NB4 (cell line): ENCODE measurements around the gene C10orf143.
A peak's percentile ranks its signal among the peaks of the same experiment; 100 is the strongest.

Experiments
- DNase-seq: peaks from one replicate; pipeline ENCODE4 v3.0.0; 2010; ENCODE audit warnings: low read depth
- H3K4me3 ChIP-seq: one replicate; pipeline ENCODE4 v1.5.1; 2011; ENCODE audit warnings: mild to moderate bottlenecking, low read depth, low read length, moderate library complexity
- CTCF ChIP-seq: IDR thresholded peaks from one replicate; pipeline ENCODE4 v1.5.1; 2012; ENCODE audit warnings: low read depth, low read length
- MYC ChIP-seq: IDR thresholded peaks from 2 replicates; pipeline ENCODE4 v1.6.1; 2011; ENCODE audit warnings: low read depth, low read length
- POLR2A ChIP-seq: IDR thresholded peaks from 2 replicates; pipeline ENCODE4 v1.6.1; 2011; ENCODE audit warnings: mild to moderate bottlenecking; ENCODE audit not compliant: insufficient read length; ENCODE audit errors: extremely low read depth
- TF ChIP-seq, protein P1 (sequence below): IDR thresholded peaks from 2 replicates; pipeline ENCODE4 v1.6.1; 2011; ENCODE audit warnings: low read depth, low read length

The C10orf143 gene

DNA sequence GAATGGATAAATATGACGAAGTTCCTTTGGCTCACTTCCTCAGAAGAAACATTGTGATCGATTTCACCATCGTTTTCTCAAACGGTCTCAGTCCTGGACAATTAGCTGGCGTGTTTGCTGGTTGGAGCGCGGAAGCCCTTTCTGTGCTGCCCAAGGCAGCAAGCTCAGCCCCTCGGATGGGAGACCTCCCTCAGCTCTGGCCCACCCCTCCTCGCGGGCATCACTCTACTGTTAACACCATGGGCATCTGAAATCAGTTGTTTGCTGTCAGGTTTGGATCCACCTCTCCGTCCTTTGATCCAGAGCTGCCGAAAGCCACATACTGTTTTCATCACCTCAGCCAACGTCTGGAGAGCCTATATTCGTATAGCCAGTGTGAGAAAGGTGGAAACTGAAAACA lies 68.2 kb downstream of the C10orf143 start:
- H3K4me3 ChIP-seq: no peak overlapping the region
- no peak for DNase-seq
- TF ChIP-seq MYC (no peak), CTCF (no peak), POLR2A (no peak)
- TF ChIP-seq, protein P1, sequence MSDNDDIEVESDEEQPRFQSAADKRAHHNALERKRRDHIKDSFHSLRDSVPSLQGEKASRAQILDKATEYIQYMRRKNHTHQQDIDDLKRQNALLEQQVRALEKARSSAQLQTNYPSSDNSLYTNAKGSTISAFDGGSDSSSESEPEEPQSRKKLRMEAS: no peak

DNA sequence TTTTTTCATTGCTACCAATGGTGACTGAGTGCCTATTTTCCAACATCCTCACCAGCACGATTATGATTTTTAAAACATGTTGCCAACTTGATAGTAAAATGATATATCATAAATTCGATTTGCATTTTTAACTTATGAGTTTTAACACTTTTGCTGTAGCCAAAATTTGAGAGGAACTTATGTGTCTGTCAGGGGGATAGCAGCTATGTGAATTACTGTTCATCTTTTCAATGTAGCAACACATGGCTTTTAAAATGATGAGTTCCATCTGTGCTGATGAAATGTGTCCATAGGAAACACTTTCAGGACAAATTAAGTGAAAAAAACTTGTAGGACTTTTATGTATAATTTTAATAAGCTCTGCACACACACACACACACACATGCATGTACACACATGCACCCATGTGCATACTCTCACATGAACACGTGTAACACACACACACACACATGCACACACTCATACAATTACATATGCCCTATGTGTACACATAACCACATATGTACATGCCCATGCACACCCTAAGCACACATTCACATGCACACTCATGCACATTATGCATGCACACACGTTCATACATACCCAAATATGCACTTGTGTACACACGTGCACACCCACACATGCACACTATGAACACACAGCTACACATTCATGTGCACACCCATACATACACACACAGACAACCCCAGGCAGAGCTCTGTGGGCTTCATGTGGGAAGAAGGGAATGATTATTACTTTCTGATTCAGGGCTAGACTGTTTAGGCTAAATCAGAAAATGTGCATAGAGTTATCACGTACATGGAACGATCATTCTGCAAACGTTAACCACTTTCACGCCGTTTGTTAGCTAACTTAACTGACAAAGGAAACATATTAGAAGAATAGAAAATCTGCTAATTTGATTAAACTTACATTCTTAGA lies 68.9 kb downstream of the C10orf143 start:
- DNase-seq: no peak
- H3K4me3 ChIP-seq: no peak overlapping the region
- TF ChIP-seq MYC: no peak
- TF ChIP-seq, protein P1: no peak
- TF ChIP-seq POLR2A: no peak
- no peak for TF ChIP-seq CTCF

DNA sequence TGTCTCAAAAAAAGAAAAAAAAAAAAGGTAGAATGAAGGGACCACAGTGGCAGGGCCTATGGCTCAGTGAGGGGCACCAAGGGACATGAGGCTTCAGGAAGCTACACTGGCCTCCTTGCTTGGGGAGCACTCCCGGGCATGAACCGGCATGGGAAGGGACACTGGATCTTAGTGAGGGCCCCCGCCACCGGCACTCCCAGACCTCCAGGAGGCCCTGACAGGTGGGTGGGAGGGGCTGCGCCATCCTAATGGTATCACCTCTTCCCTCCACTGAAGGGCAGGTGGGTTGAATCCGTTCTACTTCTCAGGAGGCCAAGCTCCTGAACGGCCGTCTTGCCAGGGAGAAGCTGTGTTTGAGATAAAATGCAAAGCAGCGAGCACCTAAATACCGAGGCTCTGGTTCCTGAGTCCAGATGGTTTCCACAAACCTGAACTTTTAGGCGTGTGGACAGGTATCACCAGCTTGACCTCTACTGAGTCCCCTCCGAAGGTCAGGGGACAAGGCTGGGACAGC lies 69.8 kb downstream of the C10orf143 start:
- no peak overlapping the region for H3K4me3 ChIP-seq
- TF ChIP-seq POLR2A (no peak), CTCF (no peak), MYC (no peak)
- TF ChIP-seq, protein P1: no peak
- no peak for DNase-seq

DNA sequence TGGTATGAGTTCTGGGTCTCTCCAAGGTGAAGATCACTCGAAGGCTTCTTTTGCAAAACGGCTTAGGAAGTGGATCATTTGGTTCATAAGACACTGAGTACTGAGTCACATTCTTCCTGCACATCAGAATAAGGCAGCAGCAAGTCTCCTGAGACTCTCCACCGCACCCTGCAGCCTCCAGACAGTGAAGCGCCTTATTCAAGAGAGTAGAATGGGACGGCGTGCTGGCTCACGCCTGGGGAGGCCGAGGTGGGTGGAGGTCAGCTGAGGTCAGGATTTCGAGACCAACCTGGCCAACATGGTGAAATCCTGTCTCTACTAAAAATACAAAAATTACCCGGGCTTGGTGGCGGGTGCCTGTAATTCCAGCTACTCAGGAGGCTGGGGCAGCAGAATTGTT lies 70.3 kb downstream of the C10orf143 start:
- TF ChIP-seq, protein P1: no peak
- TF ChIP-seq MYC (no peak), POLR2A (no peak), CTCF (no peak)
- DNase-seq: peak; percentile 80
- no peak overlapping the region for H3K4me3 ChIP-seq

DNA sequence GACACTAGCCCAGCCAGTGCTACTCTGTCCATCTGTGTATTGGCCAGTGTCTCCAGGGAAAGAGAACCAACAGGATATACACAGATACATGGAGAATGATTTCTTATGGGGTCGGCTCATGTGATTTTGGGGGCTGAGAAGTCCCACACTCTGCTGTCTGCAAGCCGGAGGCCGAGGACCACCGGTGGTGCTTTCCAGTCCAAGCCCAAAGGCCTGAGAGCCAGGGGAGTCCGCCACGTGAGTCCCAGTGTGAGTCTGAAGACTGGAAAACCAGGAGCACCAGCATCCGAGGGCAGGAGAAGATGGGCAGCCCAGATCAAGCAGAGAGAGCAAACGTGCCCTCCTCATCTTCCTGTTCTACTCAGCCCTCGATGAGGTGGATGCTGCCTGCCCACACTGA lies 71.5 kb downstream of the C10orf143 start:
- DNase-seq: no peak
- no peak overlapping the region for H3K4me3 ChIP-seq
- no peak for TF ChIP-seq POLR2A
- TF ChIP-seq MYC: no peak
- TF ChIP-seq CTCF: no peak
- TF ChIP-seq, protein P1: no peak
